Anterior cingulate cortex (tissue), 58 donors: ENCODE data around the gene MTCH2.
"Not testable (repeated sequence)": the region's sequence is repeated elsewhere in the genome, so short reads cannot be mapped to it uniquely, and the experiment has no call there.

Experiments
- DNase-seq, 58 donors: peaks; one replicate each; lab custom pipeline; 2025; lab: John Stamatoyannopoulos, UW

The MTCH2 gene

GRCh38 chr11:47641600-47642098, 710 bp downstream of the MTCH2 start:
- peak in 32 of 58 donors; percentile 1 to 66 (median 22) for DNase-seq

- DNase-seq, result not testable (repeated sequence)
Measured at GRCh38 chr11:47640506-47640905, 1.9 kb downstream of the MTCH2 start.

- not testable (repeated sequence) for DNase-seq
Measured at GRCh38 chr11:47636331-47636730, 6.0 kb downstream of the MTCH2 start.

GRCh38 chr11:47631473-47631872, 10.9 kb downstream of the MTCH2 start:
- DNase-seq, result no peak

- no peak for DNase-seq
Measured at GRCh38 chr11:47628026-47628425, 14.3 kb downstream of the MTCH2 start.

- no peak for DNase-seq
Measured at GRCh38 chr11:47626234-47626633, 16.1 kb downstream of the MTCH2 start.

GRCh38 chr11:47620836-47621378, 21.5 kb downstream of the MTCH2 start:
- DNase-seq, result no peak

GRCh38 chr11:47617417-47617809, 24.9 kb downstream of the MTCH2 start:
- DNase-seq, result no peak

- DNase-seq, result peak in 25 of 58 donors; percentile 19 to 83 (median 44)
Measured at GRCh38 chr11:47616726-47617416, 25.5 kb downstream of the MTCH2 start.

GRCh38 chr11:47615249-47615648, 27.1 kb downstream of the MTCH2 start:
- DNase-seq, result no peak

- DNase-seq, result peak in 4 of 58 donors; percentile 29 to 45 (median 38)
Measured at GRCh38 chr11:47611348-47611794, 31.0 kb downstream of the MTCH2 start.

- peak in 2 of 58 donors; percentile 21 to 64 for DNase-seq
Measured at GRCh38 chr11:47609675-47610074, 32.7 kb downstream of the MTCH2 start.

- DNase-seq, result peak in 21 of 58 donors; percentile 23 to 77 (median 46)
Measured at GRCh38 chr11:47607380-47607779, 35.0 kb downstream of the MTCH2 start.

- no peak for DNase-seq
Measured at GRCh38 chr11:47606731-47607130, 35.6 kb downstream of the MTCH2 start.

GRCh38 chr11:47605921-47606320, 36.4 kb downstream of the MTCH2 start:
- no peak for DNase-seq

GRCh38 chr11:47603295-47603694, 39.1 kb downstream of the MTCH2 start:
- no peak for DNase-seq

- no peak for DNase-seq
Measured at GRCh38 chr11:47599902-47600301, 42.5 kb downstream of the MTCH2 start.

GRCh38 chr11:47595967-47596366, 46.4 kb downstream of the MTCH2 start:
- DNase-seq, result no peak

- peak in 2 of 58 donors; percentile 19 to 34 for DNase-seq
Measured at GRCh38 chr11:47595029-47595428, 47.3 kb downstream of the MTCH2 start.

GRCh38 chr11:47593934-47594855, 48.2 kb downstream of the MTCH2 start, which contains the start of gene C1QTNF4:
Gene C1QTNF4, minus strand, starts transcription at chr11:47594411. Its CDS starts 3,601 bp downstream, at chr11:47590810.
- DNase-seq, result no peak

- peak in 1 of 58 donors; percentile 17 for DNase-seq
Measured at GRCh38 chr11:47593492-47593933, 48.8 kb downstream of the MTCH2 start.
